RWPE2 (cell line): ENCODE data around the gene APOBEC3H.

ENCODE experiments used
- ATAC-seq: fragments of 200-7000 bp; cut with Tn5 transposase; 3 replicates; pipeline ENCODE4 v1.9.1; 2021; ENCODE audit warnings: low read depth
- DNase-seq: peaks from one replicate; pipeline ENCODE4 v3.0.0-alpha.2; 2020; ENCODE audit warnings: low spot score
- H3K27ac ChIP-seq: fragments of 450-650 bp; 2 replicates; pipeline ENCODE4 v1.5.1; 2017; ENCODE audit warnings: mild to moderate bottlenecking; ENCODE audit not compliant: poor library complexity, severe bottlenecking
- H3K27me3 ChIP-seq: fragments of 250-450 bp; sonication (Bioruptor Pico); 2 replicates; pipeline ENCODE4 v1.5.1; 2021; ENCODE audit warnings: mild to moderate bottlenecking, moderate library complexity; ENCODE audit not compliant: insufficient read depth, poor library complexity, severe bottlenecking
- H3K36me3 ChIP-seq: fragments of 250-450 bp; sonication (Bioruptor Pico); 2 replicates; pipeline ENCODE4 v1.5.1; 2020; ENCODE audit warnings: low read depth, mild to moderate bottlenecking, moderate library complexity
- H3K4me1 ChIP-seq: fragments of 250-450 bp; sonication (Bioruptor Pico); 2 replicates; pipeline ENCODE4 v1.5.1; 2021; ENCODE audit warnings: mild to moderate bottlenecking, moderate library complexity; ENCODE audit not compliant: insufficient read depth, poor library complexity, severe bottlenecking
- H3K4me3 ChIP-seq: fragments of 250-450 bp; sonication (Bioruptor Pico); 2 replicates; pipeline ENCODE4 v1.5.1; 2021; ENCODE audit warnings: mild to moderate bottlenecking, moderate library complexity; ENCODE audit not compliant: severe bottlenecking
- H3K9me3 ChIP-seq: fragments of 250-450 bp; sonication (Bioruptor Pico); 2 replicates; pipeline ENCODE4 v1.5.1; 2021; ENCODE audit warnings: mild to moderate bottlenecking, moderate library complexity; ENCODE audit not compliant: severe bottlenecking
- TF ChIP-seq, protein P1 (sequence below): fragments of 450-650 bp; IDR thresholded peaks from one replicate; pipeline ENCODE4 v1.5.1; 2017; ENCODE audit warnings: mild to moderate bottlenecking, moderate library complexity; ENCODE audit not compliant: poor library complexity, severe bottlenecking

The APOBEC3H gene

DNA sequence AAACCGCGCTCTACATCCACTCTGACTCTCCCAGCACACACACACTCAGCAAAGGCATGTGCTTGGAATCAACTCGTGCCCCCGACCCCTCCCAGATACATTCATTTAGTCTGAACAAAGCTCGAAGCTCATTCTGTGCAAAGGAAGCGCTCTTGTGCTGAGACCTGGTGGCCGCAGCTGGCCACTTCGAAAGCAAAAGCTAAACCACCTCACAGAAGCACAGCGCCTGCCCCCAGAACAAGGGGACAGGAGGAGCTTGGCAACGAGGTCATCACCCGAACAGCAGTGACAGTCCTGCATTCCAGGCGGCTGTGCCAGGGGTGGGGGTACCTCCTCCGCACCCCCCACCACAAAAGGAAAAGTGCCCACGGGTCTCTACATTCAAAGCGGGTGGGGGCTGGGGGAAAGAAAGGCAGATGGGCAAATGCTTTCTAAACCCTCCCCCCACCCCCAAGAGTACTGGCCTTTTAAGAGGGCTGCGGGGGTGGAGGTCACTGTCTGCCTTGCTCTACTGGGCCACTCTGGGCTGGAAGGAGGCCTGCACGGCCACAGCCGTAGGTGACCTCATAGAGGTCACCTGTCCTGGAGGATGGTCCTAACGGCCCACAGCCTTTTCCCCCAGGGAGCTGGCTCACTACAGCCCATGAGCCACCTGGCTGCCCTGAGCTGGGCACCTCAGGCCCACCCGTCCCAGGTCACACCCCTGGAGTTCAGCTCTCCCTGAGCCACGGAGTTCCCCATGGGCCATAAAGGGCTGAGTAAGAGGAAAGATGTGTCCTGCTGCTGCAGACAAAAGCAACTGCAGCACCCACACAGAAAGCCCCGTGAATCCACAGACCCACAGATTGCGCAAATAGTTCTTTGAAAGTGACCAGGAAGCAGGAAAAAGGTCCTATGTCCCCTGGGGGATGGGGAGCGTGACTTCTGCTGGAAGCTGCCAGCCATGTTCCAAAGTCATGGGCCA, 34.1 kb downstream of the APOBEC3H start:
- H3K27ac ChIP-seq: no peak overlapping the region
- H3K36me3 ChIP-seq: no peaks in the 10 kb centered on the region
- TF ChIP-seq, protein P1, sequence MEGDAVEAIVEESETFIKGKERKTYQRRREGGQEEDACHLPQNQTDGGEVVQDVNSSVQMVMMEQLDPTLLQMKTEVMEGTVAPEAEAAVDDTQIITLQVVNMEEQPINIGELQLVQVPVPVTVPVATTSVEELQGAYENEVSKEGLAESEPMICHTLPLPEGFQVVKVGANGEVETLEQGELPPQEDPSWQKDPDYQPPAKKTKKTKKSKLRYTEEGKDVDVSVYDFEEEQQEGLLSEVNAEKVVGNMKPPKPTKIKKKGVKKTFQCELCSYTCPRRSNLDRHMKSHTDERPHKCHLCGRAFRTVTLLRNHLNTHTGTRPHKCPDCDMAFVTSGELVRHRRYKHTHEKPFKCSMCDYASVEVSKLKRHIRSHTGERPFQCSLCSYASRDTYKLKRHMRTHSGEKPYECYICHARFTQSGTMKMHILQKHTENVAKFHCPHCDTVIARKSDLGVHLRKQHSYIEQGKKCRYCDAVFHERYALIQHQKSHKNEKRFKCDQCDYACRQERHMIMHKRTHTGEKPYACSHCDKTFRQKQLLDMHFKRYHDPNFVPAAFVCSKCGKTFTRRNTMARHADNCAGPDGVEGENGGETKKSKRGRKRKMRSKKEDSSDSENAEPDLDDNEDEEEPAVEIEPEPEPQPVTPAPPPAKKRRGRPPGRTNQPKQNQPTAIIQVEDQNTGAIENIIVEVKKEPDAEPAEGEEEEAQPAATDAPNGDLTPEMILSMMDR: no peak
- no peak for DNase-seq
- no peak overlapping the region for H3K4me3 ChIP-seq
- H3K27me3 ChIP-seq: no peaks in the 10 kb centered on the region
- no peaks in the 10 kb centered on the region for H3K9me3 ChIP-seq
- ATAC-seq: no peak
- no peaks in the 10 kb centered on the region for H3K4me1 ChIP-seq

DNA sequence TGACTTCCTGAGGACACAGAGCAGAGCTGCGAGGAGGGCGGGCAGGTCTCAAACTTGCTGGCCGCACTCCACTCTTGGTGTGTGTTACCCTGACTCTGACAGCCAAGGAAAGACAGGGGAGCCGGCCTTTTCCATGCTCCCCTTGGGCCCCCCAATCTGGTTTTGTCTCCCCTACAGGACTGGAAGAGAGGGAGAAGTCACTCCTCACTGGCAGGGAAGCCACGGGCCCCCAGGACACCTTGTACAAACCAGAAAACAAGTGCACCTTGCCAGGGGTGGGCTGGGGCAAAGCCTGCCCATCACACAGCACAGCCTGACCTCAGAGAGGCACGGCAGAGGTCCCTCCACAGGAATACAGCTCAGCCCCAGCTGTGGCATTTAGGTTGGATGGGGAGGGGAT, 35.2 kb downstream of the APOBEC3H start:
- TF ChIP-seq, protein P1: no peak
- Histone ChIP-seq H3K36me3 (no peaks in the 10 kb centered on the region), H3K4me1 (no peaks in the 10 kb centered on the region), H3K27ac (no peak overlapping the region), H3K4me3 (no peak overlapping the region), H3K9me3 (no peaks in the 10 kb centered on the region), H3K27me3 (no peaks in the 10 kb centered on the region)
- DNase-seq: no peak
- no peak for ATAC-seq

DNA sequence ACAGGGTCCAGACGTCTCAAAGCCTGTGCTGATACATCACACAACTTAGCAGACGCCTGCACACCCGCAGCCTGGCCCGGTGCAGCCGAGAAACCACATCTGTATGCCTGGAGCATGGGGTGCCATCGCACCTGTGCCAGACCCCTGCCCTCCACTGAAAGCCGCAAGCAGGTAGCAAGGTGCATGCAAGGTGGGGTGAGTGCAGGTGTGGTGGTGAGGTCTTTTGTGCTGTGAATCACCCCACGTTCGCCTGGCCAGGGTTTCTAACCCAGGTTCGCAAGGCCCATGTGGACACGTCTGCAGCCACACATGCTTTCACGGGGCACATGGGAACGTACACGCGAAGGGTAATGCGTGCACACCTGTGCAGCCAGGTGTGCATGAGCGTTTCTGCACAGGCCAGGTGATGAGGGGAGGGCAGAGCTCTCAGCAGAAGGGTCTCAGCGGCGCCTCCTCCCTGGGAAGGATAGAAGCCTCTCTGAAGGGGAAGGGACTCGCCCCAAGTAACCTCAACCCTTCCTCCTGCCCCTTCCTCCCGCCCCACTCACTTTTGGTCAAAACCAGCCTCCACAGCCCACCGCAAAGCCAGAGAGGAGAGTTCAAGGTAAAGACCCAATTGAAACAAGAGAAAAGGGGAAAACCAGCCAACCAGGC, 36.0 kb downstream of the APOBEC3H start:
- no peak for DNase-seq
- Histone ChIP-seq H3K27me3 (no peaks in the 10 kb centered on the region), H3K36me3 (no peaks in the 10 kb centered on the region), H3K4me3 (no peak overlapping the region), H3K4me1 (no peaks in the 10 kb centered on the region), H3K27ac (no peak overlapping the region), H3K9me3 (no peaks in the 10 kb centered on the region)
- ATAC-seq: no peak
- TF ChIP-seq, protein P1: no peak

DNA sequence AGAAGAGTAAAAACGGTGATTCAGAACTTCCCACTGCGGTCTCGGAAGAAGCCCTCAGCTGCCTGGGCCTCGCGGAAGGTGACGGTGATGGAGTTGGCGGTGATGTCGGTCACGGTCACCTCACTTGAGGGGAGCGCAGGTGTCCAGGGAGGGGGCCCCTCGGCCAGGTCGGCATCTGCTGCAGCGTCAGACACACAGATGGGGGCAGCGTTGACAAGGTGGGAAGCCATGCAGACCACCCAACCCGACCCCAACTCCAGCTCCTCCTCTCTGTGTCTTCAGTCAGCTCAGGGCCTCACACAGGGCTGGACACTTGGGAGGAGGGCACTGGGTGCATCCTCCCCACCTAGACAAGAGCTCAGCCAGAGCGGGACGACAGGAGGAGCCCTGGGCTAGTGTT, 36.8 kb downstream of the APOBEC3H start:
- Histone ChIP-seq H3K27me3 (no peaks in the 10 kb centered on the region), H3K36me3 (no peaks in the 10 kb centered on the region), H3K9me3 (no peaks in the 10 kb centered on the region), H3K4me3 (no peak overlapping the region), H3K27ac (no peak overlapping the region), H3K4me1 (no peaks in the 10 kb centered on the region)
- DNase-seq (no peak), ATAC-seq (no peak)
- TF ChIP-seq, protein P1: no peak
